ENCODE measurements around the gene NECTIN2.
"Not testable (repeated sequence)": the region's sequence is repeated elsewhere in the genome, so short reads cannot be mapped to it uniquely, and the experiment has no call there.

DNA sequence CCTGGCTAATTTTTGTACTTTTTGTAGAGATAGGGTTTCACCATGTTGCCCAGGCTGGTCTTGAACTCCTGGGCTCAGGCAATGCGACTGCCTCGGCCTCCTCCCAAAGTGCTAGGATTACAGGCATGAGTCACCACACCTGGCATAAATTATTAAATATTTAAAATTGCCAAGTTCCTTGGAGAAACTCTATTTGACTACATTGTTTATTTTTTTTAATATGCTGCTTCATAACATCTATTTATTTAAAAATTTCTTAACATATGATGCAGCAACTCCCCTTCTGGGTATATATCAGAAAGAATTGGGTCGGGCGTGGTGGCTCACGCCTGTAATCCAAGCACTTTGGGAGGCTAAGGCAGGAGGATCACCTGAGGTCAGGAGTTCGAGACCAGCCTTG is 13.2 kb upstream of the NECTIN2 start:
- TF ChIP-seq, protein P1, sequence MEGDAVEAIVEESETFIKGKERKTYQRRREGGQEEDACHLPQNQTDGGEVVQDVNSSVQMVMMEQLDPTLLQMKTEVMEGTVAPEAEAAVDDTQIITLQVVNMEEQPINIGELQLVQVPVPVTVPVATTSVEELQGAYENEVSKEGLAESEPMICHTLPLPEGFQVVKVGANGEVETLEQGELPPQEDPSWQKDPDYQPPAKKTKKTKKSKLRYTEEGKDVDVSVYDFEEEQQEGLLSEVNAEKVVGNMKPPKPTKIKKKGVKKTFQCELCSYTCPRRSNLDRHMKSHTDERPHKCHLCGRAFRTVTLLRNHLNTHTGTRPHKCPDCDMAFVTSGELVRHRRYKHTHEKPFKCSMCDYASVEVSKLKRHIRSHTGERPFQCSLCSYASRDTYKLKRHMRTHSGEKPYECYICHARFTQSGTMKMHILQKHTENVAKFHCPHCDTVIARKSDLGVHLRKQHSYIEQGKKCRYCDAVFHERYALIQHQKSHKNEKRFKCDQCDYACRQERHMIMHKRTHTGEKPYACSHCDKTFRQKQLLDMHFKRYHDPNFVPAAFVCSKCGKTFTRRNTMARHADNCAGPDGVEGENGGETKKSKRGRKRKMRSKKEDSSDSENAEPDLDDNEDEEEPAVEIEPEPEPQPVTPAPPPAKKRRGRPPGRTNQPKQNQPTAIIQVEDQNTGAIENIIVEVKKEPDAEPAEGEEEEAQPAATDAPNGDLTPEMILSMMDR (IDR thresholded peaks at IDR 0.05): not testable (repeated sequence)
- not testable (repeated sequence) for TF ChIP-seq POLR2A, POLR2AphosphoS5 (IDR thresholded peaks at IDR 0.05)

All from prostate gland (tissue), 2 donors.